Progenitor cell of endocrine pancreas (in vitro differentiated cells): Measurements from ENCODE around the gene COL5A2. TPM values are rescaled to one million over a fixed set of nuclear protein-coding genes. Genes with fewer than 3 reads are reported as not detected.

Experiments
- DNase-seq: peaks from one replicate; pipeline ENCODE4 v3.0.0; 2021; ENCODE audit warnings: low spot score; ENCODE audit not compliant: unreplicated experiment
- H3K27ac Mint-ChIP-seq: 2 replicates; pipeline ENCODE4 v1.8.0; 2021; ENCODE audit warnings: mild to moderate bottlenecking, moderate library complexity, mixed read lengths
- H3K27me3 Mint-ChIP-seq: 2 replicates; pipeline ENCODE4 v1.8.0; 2021; ENCODE audit warnings: mixed read lengths
- H3K36me3 Mint-ChIP-seq: 2 replicates; pipeline ENCODE4 v1.8.0; 2022; ENCODE audit warnings: mixed read lengths; ENCODE audit not compliant: insufficient read depth
- H3K4me1 Mint-ChIP-seq: 2 replicates; pipeline ENCODE4 v1.8.0; 2021; ENCODE audit warnings: low read depth, mixed read lengths
- H3K4me3 Mint-ChIP-seq: 2 replicates; pipeline ENCODE4 v1.8.0; 2021; ENCODE audit warnings: low read depth, mild to moderate bottlenecking, moderate library complexity, mixed read lengths
- H3K9me3 Mint-ChIP-seq: 2 replicates; pipeline ENCODE4 v1.8.0; 2021; ENCODE audit warnings: low read depth, mixed read lengths
- total RNA-seq: library from RNA; stranded (reverse); gene quantifications from 2 replicates; pipeline ENCODE4 v1.2.1, GENCODE V29; 2021
- TF ChIP-seq, protein P1 (sequence below): fragments of 200-600 bp; sonication (generic); IDR thresholded peaks from one replicate; pipeline ENCODE4 v1.5.0; 2021; ENCODE audit warnings: antibody characterized with exemption, mild to moderate bottlenecking; ENCODE audit not compliant: unreplicated experiment

Gene COL5A2
- total RNA-seq, 1 donor from 2014 or later, result 4.5 TPM

DNA sequence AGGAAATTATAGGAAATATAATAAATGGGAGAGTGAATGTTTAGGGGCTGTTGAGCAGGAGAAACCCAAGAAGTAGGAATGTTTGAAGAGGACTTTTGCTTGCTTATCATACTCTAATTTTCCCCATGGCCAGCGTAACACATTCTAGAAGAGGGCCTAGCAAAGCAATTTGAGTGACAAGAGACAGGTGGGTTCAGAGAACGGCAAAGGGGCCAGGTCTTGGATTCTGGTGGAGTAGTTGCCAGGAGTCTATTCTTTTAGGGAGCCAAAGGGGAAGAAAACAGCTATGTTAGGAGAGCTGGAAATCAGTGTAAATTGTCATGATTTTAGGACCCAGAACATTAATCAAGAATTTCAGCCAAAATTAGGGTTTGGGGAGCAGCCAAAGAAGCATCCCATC lies 96.5 kb downstream of the COL5A2 start:
- Mint-ChIP-seq H3K27ac (no peak overlapping the region), H3K36me3 (no peaks in the 10 kb centered on the region), H3K4me1 (peaks cover 15% of the 10 kb centered on the region), H3K4me3 (no peak overlapping the region), H3K27me3 (no peaks in the 10 kb centered on the region), H3K9me3 (no peaks in the 10 kb centered on the region)
- TF ChIP-seq, protein P1, sequence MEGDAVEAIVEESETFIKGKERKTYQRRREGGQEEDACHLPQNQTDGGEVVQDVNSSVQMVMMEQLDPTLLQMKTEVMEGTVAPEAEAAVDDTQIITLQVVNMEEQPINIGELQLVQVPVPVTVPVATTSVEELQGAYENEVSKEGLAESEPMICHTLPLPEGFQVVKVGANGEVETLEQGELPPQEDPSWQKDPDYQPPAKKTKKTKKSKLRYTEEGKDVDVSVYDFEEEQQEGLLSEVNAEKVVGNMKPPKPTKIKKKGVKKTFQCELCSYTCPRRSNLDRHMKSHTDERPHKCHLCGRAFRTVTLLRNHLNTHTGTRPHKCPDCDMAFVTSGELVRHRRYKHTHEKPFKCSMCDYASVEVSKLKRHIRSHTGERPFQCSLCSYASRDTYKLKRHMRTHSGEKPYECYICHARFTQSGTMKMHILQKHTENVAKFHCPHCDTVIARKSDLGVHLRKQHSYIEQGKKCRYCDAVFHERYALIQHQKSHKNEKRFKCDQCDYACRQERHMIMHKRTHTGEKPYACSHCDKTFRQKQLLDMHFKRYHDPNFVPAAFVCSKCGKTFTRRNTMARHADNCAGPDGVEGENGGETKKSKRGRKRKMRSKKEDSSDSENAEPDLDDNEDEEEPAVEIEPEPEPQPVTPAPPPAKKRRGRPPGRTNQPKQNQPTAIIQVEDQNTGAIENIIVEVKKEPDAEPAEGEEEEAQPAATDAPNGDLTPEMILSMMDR, result no peak
- DNase-seq, result no peak

DNA sequence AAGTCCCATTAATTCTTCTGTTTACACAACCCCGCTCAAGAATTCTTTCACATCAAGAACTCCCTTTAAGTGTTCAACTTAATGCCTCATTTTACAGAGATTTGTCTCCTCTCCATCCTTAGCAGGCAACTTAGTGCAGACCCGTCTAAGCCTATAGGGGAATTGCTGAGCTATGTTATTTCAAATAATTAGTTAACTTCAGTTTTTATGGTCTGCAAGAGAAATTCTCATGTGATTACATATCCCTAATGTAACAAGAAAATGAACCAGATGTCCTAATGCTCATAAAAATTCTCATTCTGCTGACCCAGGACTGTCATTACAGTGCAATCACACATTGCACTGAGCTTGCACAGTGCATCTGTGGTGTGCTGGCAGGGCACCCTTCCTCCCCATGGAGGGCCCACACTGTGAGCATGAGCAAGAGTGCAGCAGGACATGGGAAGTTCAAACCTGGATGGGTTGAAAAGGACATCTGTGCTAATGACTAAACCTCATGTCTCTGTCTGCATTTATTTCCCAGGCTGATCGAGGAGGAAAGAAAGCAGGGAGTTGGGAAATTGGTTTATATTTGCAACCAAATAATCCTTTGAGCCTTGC lies 97.1 kb downstream of the COL5A2 start:
- peaks cover 15% of the 10 kb centered on the region for H3K4me1 Mint-ChIP-seq
- no peaks in the 10 kb centered on the region for H3K27me3 Mint-ChIP-seq
- no peak overlapping the region for H3K4me3 Mint-ChIP-seq
- H3K36me3 Mint-ChIP-seq, result no peaks in the 10 kb centered on the region
- no peak for DNase-seq
- TF ChIP-seq, protein P1, result no peak
- no peak overlapping the region for H3K27ac Mint-ChIP-seq
- H3K9me3 Mint-ChIP-seq, result no peaks in the 10 kb centered on the region

GRCh38 chr2:189076572-189076971 lies 103.0 kb downstream of the COL5A2 start:
- Mint-ChIP-seq H3K4me1 (peaks cover 2% of the 10 kb centered on the region), H3K27ac (no peak overlapping the region), H3K9me3 (no peaks in the 10 kb centered on the region), H3K36me3 (no peaks in the 10 kb centered on the region), H3K27me3 (no peaks in the 10 kb centered on the region), H3K4me3 (no peak overlapping the region)
- TF ChIP-seq, protein P1, result no peak
- no peak for DNase-seq

DNA sequence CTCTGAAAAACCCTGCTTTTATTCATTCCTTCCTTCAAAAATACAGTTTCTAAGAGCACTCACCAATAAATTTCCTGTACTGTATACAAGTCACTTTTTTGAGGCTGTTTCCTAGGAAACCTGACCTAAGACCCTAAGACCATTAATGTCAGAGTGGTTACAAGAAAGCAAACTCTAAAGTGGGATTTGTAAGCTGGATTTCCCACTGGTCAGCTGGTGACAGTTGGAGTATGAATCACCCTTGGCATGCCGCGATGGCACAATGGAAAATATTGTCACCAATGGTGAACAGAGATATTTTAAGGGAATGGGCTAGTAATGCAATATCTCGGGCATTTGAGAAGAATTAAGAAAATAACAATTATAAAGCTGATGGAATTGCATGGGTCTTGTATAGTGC lies 103.4 kb downstream of the COL5A2 start:
- no peak overlapping the region for H3K4me3 Mint-ChIP-seq
- TF ChIP-seq, protein P1, result no peak
- H3K36me3 Mint-ChIP-seq, result no peaks in the 10 kb centered on the region
- no peaks in the 10 kb centered on the region for H3K27me3 Mint-ChIP-seq
- H3K4me1 Mint-ChIP-seq, result peaks cover under 1% of the 10 kb centered on the region
- no peak overlapping the region for H3K27ac Mint-ChIP-seq
- H3K9me3 Mint-ChIP-seq, result no peaks in the 10 kb centered on the region
- no peak for DNase-seq

DNA sequence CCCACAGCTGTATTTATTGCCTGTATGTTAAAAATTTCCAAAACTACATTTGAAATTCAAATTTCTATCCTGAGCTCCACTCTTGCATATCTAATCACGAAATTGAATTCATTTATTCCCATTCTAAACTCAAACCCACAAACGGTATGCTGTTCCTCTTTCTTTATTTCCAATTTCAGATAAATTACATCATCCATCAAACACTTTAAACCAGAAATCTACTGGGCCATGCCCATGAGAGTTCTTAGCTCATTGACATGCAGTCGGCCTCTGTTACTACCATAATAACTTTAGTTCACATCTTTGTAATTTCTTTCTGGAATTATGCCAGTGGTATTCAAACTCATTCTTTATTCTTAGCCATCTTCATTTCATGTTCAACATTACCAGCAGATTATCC lies 105.1 kb downstream of the COL5A2 start:
- Mint-ChIP-seq H3K4me1 (no peaks in the 10 kb centered on the region), H3K4me3 (no peak overlapping the region), H3K36me3 (no peaks in the 10 kb centered on the region), H3K9me3 (no peaks in the 10 kb centered on the region), H3K27ac (no peak overlapping the region), H3K27me3 (no peaks in the 10 kb centered on the region)
- TF ChIP-seq, protein P1, result no peak
- no peak for DNase-seq
